CD1c-positive myeloid dendritic cell (primary cell): ENCODE measurements around the gene LBH.
A peak's percentile ranks its signal among the peaks of the same experiment; 100 is the strongest.
"Not testable (repeated sequence)": the region's sequence is repeated elsewhere in the genome, so short reads cannot be mapped to it uniquely, and the experiment has no call there.

ENCODE experiments used
- DNase-seq: peaks from one replicate; pipeline ENCODE4 v3.0.0-alpha.2; 2016; ENCODE audit errors: extremely low spot score

Gene LBH

DNA sequence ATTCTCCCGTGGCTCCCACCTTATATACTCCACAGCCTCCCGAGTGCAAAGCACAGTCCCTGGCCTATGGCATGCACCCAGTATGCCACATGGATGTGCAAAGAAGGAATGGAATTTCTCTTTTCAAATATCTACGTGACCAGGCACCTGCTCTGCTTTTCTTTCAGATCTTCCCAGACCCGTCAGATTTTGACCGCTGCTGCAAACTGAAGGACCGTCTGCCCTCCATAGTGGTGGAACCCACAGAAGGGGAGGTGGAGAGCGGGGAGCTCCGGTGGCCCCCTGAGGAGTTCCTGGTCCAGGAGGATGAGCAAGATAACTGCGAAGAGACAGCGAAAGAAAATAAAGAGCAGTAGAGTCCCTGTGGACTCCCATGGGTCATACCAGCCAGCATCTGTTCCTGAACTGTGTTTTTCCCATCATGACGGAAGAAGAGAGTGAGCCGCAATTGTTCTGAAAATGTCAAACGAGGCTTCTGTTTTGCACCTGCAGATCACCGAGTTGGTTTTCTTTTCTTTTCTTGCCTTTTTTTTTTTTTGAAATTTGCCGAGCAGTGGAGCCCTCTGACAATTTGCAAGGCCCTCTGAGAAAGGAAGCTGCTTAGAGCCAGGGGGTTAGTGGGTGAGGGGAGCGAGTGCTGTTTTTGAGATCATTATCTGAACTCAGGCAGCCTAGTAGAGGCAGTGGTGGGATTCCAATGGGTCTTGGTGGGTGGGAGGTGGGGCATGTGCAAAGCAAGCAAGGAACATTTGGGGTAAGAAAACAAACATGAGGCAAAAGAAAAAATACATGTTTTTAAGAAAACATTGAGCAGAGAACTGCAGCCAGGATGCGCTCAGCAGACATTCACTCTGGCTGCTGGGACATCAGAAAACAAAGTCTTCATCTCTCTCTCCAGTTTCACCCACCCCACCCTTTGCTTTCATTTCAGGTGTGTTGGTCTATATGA, 26.2 kb downstream of the LBH start:
- DNase-seq = no peak

DNA sequence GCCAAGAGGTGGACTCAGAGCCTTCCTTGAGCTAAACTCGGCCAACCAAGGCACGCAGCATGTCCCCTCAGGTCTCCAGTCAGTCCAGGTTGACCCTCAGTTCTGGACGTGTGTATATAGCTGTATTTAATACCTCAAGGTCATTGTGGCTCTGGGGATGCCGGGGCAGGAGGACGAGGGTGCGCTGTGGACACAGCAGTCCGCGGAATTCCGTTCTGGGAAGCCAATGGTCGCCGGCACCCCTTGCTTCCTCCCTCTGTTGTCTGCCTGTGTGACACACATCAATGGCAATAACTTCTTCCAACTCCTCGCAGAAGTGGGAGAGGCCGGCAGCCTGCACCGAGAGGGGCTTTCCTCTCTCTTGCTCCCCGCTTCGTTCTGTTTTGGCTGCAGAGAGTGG, 27.7 kb downstream of the LBH start:
- DNase-seq = no peak

DNA sequence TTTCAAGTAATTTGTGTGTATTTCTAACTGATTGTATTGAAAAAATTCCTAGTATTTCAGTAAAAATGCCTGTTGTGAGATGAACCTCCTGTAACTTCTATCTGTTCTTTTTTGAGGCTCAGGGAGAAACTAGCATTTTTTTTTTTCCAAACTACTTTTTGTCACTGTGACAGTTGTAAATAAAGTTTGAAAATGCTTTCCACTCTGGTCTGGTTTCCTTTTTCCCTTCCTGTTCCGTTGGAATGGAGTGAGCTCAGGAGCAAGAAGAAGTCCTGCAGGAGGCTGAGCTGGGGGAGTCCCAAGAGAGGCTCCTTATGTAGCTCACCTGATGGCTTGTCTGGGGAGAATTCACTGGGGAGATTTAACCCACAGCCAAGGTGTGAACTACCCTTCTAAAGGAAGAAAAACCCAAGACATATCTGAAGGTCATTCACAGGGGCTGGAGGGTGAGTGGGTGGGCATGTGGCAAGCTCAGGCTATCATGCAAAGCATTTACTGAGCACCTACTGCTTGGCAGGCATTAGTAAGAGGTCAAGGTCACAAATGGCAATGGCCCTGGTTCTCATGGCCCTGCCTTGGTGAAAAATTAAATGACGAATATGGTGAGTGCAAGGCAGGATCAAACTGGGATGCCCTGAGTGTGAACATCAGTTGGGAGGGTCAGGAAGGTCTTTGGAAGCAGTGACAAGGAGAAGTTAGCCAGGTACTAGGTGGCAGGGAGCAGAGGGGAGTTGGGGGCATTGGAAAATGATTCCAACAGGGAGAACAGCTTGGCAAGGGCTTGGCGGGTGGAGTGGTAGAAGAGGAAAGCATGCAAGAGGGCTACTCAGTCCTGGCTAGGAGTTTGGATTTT, 28.7 kb downstream of the LBH start:
- DNase-seq = no peak

GRCh38 chr2:30260941-30261340, 29.6 kb downstream of the LBH start:
- DNase-seq = no peak

- DNase-seq = no peak
Measured at GRCh38 chr2:30261695-30262211, 30.4 kb downstream of the LBH start.

GRCh38 chr2:30262716-30263309, 31.5 kb downstream of the LBH start:
- DNase-seq = no peak

- DNase-seq = no peak
Measured at GRCh38 chr2:30264274-30264673, 32.9 kb downstream of the LBH start.

DNA sequence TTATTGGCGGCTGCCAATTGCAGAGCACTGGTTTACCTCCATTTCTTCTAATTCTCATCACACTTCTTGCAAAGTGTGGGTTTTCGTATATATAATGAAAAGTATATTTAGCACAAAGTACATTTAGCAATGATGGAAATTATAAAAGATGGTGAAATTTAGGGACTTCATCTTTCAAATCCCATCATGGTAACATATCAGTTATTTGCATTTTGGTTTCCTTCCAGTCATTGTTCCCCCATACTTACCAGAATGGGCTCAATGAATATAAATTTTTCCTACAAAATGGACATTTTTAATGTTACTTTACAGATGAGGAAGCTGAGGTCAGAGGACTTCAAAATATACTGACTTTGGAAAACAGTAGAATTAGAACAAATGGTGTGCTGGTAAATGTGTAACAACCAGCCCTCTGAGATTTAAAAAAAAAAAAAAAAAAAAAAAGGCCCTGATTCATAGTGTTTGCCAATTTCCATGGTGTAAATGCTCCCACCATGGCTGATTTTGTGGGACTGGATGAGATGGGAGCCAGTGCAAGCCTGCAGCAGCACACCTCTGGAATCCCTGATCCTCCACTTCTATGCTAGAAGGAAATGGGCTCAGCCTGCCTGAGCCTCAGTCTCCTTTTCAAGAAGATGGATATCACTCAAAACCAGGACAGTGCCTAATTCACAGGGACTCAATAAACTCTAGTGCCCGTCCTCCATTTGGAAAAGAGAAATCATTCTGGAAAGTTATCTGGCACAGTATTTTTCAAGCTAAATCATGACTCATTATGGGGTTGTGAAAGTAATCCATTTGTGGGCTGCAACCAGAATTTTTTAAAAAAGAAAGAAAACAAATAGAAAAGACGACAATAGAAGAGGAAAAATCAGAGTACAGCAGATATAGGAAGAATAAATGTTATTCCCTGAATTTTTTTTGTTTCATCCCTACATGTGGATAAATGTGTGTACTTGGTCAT, 34.0 kb downstream of the LBH start:
- no peak for DNase-seq

DNA sequence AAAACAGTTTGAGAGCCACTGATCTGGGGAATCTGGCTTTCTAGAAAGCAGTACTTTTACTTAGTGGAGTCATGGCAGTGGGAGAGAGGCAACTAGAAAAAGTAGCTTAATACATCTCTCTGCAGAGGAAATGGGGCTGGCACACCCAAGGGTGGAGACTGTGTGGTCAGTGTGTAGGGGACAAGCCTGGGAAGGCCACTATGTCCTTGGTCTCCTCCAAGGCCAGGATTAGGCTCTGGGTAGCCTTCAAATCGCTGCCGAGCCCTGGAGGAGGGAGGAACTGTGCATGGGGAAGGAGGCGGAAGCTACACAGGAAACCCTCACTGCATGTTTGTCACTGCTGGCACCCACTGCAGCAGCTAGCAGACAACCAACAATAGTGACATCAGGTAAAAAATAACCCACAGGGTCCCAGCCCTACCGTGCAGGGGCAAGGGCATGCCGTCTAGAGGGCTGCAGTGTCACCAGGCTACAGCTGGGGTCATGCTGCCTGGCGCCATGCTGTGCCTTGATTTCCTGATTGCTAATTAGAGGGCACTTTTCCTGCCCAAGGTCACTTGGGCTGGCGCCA, 34.8 kb downstream of the LBH start:
- peak; percentile 43 for DNase-seq

DNA sequence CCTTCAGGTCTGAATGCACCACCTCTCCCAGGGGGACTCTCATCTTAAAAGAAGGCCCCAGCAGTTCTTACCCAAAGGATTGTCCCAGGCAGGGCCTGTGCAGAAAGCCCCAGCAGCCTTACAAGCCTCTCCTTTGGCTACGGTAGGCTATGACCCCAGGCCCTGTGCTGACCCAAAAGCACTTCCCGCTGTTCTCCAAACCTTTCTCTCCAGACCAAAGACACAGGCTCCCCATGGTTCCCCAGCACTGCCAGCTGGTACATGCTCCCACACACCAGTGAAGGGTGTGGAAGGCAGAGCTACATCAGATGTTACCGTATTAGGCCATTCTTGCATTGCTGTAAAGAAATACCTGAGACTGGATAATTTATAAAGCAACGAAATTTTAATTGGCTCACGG, 35.4 kb downstream of the LBH start:
- no peak for DNase-seq

DNA sequence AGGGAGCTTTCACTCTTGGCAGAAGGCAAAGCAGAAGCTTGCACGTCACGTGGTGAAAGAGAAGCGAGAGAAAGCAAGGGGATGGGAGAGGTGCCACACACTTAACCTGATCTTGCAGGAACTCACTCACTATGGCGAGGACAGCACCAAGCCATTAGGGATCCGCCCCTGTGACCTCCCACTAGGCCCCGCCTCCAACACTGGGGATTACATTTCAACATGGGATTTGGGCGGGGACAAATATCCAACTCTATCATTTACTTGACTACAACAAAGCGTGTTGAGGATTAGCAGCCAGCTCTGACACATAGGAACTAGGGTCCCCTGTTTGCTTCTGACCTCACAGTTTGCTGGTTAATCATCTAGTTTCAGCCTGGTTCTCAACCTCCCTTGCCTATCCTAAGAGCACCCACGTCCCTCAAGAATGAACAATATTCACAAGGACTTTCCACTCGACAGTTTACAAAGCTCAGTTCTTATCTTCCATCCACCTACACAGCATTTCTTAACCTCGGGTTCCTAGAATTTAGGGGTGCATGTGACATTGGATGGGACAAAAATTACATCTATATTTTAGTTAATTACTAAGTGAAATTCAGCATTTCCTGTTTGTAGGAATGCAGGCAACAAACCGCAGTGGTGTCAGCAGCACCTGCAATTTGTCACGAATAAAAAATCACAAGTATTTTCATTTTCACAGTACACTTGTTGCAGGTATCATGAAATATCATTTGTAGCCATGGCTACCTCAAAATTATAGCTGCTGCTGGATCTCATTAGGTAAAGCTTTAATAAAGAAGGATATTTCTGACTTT, 36.0 kb downstream of the LBH start:
- DNase-seq = no peak

DNA sequence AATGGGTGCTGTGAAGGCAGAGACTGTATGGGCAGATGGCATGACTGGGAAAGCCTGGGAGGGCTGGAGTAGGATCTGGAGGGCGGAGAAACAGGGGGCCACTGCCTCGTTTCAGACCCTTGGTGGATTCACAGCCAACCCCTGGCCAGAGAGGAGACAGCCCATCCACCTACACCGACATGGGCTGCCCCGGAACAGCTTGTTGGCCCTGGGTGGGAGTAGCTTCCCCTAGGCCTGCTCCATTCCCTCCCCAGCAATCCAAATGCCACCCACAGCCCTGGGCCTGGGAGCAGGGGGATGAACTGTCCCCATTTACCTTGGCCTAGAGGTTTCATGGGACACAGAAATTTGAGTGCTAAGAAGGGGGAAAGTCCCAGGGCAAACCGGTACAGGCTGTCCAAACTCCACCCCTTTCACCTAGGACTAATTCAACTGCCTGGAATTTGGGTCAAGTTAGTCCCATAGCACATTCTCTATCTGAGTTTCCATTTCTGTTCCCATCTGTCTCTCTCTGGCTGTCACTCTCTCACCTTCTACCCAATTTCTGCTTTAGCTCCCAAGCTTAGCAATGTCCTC, 37.0 kb downstream of the LBH start:
- no peak for DNase-seq

GRCh38 chr2:30269114-30269770, 37.9 kb downstream of the LBH start:
- not testable (repeated sequence) for DNase-seq

- no peak for DNase-seq
Measured at GRCh38 chr2:30269771-30270145, 38.4 kb downstream of the LBH start.

DNA sequence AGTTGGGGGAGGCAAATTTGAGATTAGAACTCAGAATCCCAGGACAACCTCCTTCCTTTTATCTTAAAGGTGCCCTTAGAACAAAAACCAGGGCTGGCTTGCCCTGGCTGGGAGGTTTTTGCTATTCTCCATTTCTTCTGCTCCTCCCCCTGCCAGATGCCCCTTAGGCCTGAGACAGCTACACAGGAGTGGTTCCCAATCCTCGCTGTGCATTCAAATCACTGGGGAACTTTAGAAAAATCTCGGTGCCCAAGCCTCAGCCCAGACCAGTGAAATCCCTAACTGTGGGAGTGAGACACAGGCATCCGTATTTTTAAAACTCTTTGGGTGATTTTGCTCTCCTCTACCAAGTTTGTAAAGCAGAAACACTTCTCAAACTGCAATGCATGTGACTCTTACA, 38.8 kb downstream of the LBH start:
- DNase-seq = no peak

GRCh38 chr2:30271301-30271700, 40.0 kb downstream of the LBH start:
- no peak for DNase-seq

DNA sequence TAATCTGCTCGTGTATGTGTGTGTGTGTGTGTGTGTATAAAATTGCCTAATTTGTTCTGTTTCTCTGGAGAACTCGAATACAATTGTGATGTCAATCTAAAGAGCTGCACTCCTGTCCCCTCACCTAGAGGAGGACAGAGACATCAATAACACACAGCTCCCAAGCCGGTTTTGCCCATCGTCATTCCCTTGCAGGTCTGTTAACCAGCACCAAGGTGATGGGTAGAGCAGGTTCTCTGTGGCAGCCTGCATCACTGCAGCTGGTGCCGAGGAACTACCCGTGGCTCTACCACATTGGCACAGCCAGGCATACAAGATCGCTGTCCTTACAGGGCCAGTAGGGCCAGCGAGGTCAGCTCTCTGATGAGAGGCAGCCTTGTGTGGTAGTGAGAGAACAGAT, 41.0 kb downstream of the LBH start:
- DNase-seq = no peak

DNA sequence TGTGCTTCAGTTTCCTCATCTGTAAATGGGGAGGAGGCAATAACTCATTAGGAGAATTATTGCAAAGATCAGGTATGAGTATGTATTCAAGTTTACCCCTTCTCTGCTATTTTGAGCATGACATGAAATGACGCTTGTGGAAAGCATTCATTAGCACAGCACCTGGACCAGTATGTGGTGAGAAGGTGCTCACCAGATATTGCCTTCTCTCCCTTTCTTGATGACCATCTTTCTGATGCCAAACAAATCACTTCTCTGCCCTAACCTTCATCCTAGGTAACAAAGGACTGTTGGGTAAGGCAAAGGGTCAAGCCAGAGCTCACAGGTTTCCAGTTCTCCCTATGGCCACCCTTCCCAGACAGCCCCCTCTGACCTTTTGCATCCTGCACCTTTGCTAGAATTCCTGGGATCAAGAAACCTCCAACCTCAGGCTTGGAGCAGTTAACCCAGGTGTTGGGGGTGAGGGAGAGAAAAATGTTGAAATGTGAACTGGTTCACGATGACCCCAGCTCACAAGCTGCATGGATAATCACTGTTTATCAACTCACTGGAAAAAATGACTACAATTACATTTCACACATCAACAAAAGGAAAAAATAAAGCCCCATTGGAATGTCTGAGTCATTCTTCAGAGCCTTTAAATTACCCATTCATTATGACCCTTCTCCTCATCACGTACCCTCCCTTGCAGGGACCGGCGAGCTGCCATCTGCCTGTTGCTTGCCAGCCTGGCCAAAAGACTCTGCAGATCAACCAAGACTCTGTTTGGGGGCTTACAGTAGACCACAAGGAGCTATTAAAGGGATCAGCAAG, 41.6 kb downstream of the LBH start:
- DNase-seq = no peak
